ENCODE measurements around the gene SYT3.

DNA sequence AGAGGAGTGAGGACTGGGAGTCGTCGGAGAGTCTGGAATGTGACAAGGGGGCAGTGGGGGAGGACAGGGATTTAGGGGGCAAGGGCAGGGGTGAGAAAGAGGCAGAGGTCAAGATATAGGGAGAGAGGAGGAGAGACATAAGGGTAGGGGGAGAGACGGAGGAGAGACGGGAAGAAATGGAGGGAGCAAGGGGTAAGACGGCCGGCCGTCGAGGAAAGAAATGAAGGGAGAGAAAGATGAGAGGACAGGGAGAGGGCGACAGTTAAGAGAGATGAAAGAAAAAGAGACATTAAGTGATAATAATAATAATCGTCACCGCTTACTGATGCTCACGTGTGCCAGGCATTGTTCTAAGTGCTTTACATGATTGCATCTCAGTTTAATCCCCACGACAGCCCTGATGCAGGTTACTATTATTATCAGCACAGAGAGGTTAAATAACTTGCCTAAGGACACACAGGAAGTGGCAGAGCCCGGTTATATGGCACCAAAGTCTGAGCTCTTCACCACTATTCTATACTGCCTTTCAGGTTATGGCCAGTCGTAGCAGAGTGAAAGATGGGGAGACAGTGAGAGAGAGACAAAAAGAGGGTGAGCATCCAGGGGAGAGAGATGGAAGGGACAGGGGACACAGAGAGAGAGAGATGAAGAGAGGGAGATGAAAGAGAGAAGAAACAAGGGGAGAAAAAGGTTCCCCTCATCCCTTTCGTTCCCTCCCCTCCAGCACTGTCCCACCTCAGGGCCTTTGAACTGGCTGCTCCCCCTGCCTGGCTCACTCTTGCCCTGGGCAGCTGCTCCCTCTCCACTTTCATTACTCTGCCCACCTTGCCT, 23.2 kb upstream of the SYT3 start:
- TF ChIP-seq, protein P1, sequence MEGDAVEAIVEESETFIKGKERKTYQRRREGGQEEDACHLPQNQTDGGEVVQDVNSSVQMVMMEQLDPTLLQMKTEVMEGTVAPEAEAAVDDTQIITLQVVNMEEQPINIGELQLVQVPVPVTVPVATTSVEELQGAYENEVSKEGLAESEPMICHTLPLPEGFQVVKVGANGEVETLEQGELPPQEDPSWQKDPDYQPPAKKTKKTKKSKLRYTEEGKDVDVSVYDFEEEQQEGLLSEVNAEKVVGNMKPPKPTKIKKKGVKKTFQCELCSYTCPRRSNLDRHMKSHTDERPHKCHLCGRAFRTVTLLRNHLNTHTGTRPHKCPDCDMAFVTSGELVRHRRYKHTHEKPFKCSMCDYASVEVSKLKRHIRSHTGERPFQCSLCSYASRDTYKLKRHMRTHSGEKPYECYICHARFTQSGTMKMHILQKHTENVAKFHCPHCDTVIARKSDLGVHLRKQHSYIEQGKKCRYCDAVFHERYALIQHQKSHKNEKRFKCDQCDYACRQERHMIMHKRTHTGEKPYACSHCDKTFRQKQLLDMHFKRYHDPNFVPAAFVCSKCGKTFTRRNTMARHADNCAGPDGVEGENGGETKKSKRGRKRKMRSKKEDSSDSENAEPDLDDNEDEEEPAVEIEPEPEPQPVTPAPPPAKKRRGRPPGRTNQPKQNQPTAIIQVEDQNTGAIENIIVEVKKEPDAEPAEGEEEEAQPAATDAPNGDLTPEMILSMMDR (conservative IDR thresholded peaks at IDR 0.05; ENCODE audit: low read depth in 2 of 2) = no peak
- TF ChIP-seq EZH2 (IDR thresholded peaks at IDR 0.05; ENCODE audit: low read depth, unreplicated experiment) (no peak), EZH2phosphoT487 (IDR thresholded peaks at IDR 0.05; ENCODE audit: unreplicated experiment) (no peak), POLR2AphosphoS5 (IDR thresholded peaks at IDR 0.05; ENCODE audit: low read depth) (no peak), ZNF331 (CRISPR knock-in tag; IDR thresholded peaks at IDR 0.05; ENCODE audit: low read depth) (no peak), JUNB (IDR thresholded peaks at IDR 0.05; ENCODE audit: unreplicated experiment) (no peak), STAT1 (IDR thresholded peaks at IDR 0.05; ENCODE audit: unreplicated experiment) (no peak), CREB1 (CRISPR knock-in tag; IDR thresholded peaks at IDR 0.05; ENCODE audit: low read depth) (no peak)
- TF ChIP-seq, protein P2, sequence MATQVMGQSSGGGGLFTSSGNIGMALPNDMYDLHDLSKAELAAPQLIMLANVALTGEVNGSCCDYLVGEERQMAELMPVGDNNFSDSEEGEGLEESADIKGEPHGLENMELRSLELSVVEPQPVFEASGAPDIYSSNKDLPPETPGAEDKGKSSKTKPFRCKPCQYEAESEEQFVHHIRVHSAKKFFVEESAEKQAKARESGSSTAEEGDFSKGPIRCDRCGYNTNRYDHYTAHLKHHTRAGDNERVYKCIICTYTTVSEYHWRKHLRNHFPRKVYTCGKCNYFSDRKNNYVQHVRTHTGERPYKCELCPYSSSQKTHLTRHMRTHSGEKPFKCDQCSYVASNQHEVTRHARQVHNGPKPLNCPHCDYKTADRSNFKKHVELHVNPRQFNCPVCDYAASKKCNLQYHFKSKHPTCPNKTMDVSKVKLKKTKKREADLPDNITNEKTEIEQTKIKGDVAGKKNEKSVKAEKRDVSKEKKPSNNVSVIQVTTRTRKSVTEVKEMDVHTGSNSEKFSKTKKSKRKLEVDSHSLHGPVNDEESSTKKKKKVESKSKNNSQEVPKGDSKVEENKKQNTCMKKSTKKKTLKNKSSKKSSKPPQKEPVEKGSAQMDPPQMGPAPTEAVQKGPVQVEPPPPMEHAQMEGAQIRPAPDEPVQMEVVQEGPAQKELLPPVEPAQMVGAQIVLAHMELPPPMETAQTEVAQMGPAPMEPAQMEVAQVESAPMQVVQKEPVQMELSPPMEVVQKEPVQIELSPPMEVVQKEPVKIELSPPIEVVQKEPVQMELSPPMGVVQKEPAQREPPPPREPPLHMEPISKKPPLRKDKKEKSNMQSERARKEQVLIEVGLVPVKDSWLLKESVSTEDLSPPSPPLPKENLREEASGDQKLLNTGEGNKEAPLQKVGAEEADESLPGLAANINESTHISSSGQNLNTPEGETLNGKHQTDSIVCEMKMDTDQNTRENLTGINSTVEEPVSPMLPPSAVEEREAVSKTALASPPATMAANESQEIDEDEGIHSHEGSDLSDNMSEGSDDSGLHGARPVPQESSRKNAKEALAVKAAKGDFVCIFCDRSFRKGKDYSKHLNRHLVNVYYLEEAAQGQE (IDR thresholded peaks at IDR 0.05; ENCODE audit: unreplicated experiment) = no peak
- TF ChIP-seq, protein P3, sequence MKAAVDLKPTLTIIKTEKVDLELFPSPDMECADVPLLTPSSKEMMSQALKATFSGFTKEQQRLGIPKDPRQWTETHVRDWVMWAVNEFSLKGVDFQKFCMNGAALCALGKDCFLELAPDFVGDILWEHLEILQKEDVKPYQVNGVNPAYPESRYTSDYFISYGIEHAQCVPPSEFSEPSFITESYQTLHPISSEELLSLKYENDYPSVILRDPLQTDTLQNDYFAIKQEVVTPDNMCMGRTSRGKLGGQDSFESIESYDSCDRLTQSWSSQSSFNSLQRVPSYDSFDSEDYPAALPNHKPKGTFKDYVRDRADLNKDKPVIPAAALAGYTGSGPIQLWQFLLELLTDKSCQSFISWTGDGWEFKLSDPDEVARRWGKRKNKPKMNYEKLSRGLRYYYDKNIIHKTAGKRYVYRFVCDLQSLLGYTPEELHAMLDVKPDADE (IDR thresholded peaks at IDR 0.05) = no peak

Data from GM23338 (cell line).